GM12891 (cell line): ENCODE data around the gene ARMC8. TPM values are rescaled to one million over a fixed set of nuclear protein-coding genes. Genes with fewer than 3 reads are reported as not detected.
"Not testable (repeated sequence)": the region's sequence is repeated elsewhere in the genome, so short reads cannot be mapped to it uniquely, and the experiment has no call there.

ENCODE experiments used
- DNase-seq: peaks from one replicate; pipeline ENCODE4 v3.0.0; 2011; ENCODE audit warnings: low spot score; ENCODE audit not compliant: insufficient read length
- FAIRE-seq: peaks from 2 replicates; lab custom pipeline; 2011; peaks lifted over from hg19 to GRCh38; lab: Jason Lieb, UNC
- PAX5 ChIP-seq: IDR thresholded peaks from 2 replicates; pipeline ENCODE4 v1.6.1; 2011; ENCODE audit warnings: low read length, moderate library complexity, mild to moderate bottlenecking; ENCODE audit not compliant: insufficient read depth, severe bottlenecking
- POLR2A ChIP-seq: IDR thresholded peaks from 2 replicates; pipeline ENCODE4 v1.6.1; 2011; ENCODE audit warnings: low read depth, low read length, control low read depth
- POLR2AphosphoS5 ChIP-seq: IDR thresholded peaks from 2 replicates; pipeline ENCODE4 v1.6.1; 2011; ENCODE audit warnings: low read depth, low read length, control low read depth
- POU2F2 ChIP-seq: IDR thresholded peaks from 2 replicates; pipeline ENCODE4 v1.6.1; 2011; ENCODE audit warnings: low read depth, mild to moderate bottlenecking, control low read depth, low read length, moderate library complexity
- SPI1 ChIP-seq: IDR thresholded peaks from 2 replicates; pipeline ENCODE4 v1.6.1; 2011; ENCODE audit warnings: low read depth, low read length, control low read depth
- TAF1 ChIP-seq: IDR thresholded peaks from 2 replicates; pipeline ENCODE4 v1.6.1; 2011; ENCODE audit warnings: low read depth, low read length, control low read depth
- polyA plus RNA-seq: library from polyadenylated mRNA; unstranded; fragments of >200 nt; gene quantifications from one replicate; pipeline ENCODE4 v1.2.1, GENCODE V29; 2012; ENCODE audit warnings: low read depth, missing spikeins, inconsistent platforms; ENCODE audit not compliant: missing spikeins

ARMC8 gene, protein sequence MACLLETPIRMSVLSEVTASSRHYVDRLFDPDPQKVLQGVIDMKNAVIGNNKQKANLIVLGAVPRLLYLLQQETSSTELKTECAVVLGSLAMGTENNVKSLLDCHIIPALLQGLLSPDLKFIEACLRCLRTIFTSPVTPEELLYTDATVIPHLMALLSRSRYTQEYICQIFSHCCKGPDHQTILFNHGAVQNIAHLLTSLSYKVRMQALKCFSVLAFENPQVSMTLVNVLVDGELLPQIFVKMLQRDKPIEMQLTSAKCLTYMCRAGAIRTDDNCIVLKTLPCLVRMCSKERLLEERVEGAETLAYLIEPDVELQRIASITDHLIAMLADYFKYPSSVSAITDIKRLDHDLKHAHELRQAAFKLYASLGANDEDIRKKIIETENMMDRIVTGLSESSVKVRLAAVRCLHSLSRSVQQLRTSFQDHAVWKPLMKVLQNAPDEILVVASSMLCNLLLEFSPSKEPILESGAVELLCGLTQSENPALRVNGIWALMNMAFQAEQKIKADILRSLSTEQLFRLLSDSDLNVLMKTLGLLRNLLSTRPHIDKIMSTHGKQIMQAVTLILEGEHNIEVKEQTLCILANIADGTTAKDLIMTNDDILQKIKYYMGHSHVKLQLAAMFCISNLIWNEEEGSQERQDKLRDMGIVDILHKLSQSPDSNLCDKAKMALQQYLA
- 16.1 TPM for polyA plus RNA-seq

DNA sequence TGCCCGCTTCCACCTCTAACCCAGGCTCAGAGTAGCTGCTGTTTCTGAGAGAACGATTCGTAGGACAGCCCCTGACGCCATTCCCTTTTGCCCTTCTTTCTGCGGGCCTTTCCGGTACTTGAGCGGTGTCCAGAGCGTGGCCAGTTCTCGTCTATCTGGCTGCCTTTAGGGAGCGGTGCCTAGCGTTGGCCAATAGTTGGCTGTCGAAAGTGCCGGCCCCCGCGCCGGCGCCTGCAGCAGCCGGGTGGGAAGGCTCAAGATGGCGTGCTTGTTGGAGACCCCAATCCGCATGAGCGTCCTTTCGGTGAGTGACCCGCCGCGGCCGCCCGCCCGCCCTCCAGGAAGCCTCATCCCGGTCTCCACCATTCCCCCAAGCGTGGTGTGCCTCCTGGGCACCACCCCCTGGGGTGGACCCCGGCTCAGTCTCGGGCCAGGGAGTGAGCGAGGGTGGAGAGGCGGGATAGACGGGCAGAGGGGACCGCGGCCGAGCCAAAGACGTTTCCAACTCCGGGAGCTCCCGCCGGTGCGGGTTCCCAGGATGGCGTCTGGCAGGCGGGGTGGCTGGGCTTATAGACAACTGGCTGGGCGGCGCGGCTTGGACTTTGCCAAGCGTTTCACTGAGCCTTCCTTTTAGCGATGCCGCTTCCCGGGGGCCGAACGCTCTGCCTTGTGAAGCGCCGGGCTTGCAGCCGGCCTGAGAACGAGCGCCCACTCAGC, at the start of gene ARMC8:
ARMC8 (plus strand) TSS at position 6 of the 717 bp plus-strand sequence; CDS start at position 260, 254 bp downstream.
- TF ChIP-seq POU2F2, result 0 out of 2 replicates have a peak, but pooled peaks have one; percentile 25
- peak; percentile 89 for TF ChIP-seq TAF1
- peak; percentile 61; the same call in 1 of the 2 replicates for TF ChIP-seq POLR2A
- 0 out of 2 replicates have a peak, but pooled peaks have one; percentile 50 for TF ChIP-seq POLR2AphosphoS5
- TF ChIP-seq SPI1, result no peak
- no peak for TF ChIP-seq PAX5
- peak; percentile 93 for FAIRE-seq

DNA sequence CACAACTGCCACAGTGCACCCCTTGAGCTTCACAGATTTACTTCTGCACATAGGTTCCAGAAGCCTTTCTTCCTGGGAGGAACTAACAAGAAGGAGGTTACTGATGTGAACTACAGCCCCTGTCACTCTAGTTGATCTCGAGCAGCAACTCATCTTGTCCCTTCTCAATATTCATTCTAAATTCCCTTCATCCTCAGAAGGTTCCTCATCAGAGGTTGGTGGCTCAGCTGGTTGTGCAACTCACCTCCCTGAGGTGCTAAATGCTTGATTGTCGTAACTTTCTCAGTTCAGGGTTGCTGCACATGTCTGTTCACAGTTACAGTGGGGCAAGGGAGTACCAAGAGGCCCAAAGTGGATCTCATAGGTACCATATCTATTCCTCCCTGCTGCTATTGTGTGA, 49.2 kb upstream of the ARMC8 start:
- DNase-seq (no peak), FAIRE-seq (no peak)

More for the DNA sequence above, at the start of gene ARMC8:
- peak; percentile 88 for DNase-seq

DNA sequence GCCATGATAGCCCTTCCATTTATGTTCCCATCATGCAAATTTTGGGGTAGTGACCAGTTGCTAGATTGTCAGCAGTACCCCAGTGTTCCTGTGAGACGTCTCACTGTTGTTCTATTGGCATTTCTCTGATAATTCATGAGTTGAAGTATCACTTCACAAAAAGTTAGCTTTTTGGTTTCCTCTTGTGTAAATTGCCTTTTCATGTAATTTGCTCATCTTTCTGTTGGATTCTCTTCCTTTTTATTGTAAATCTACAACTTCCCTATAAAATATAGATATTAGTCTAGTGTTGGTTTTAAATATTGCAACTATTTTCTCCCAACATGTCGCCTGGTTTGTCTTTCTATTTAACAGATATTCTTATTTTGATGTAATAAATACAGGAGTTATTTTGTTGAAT, 47.4 kb upstream of the ARMC8 start:
- no peak for FAIRE-seq
- no peak for DNase-seq
- TF ChIP-seq POLR2A (no peak), POLR2AphosphoS5 (no peak), TAF1 (no peak), SPI1 (no peak), POU2F2 (no peak), PAX5 (no peak)

More for the DNA sequence above, 49.2 kb upstream of the ARMC8 start:
- TF ChIP-seq POLR2AphosphoS5, result no peak
- no peak for TF ChIP-seq SPI1
- no peak for TF ChIP-seq POU2F2
- TF ChIP-seq POLR2A, result no peak
- TF ChIP-seq PAX5, result no peak
- TF ChIP-seq TAF1, result no peak

DNA sequence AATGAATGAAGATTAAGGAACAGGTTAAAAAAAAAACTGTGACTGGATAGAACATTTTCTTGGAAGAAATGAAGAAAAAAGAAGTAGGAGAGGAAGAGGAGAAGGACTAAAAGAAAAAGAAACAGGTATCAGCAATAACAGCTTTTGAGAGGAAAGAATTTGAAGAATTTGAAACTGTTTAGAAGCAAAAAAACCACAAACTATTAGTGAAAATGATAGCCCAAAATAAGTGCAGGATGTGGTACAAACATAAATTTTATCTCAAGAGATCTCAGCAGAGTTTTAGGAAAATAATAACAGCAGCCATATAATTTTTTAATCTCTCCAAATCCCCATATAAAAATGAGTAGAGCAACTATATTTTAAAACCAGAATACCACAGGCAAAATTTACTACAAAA, 46.2 kb upstream of the ARMC8 start:
- DNase-seq, result no peak
- TF ChIP-seq POU2F2 (no peak), TAF1 (no peak), SPI1 (no peak), POLR2A (no peak), POLR2AphosphoS5 (no peak), PAX5 (no peak)
- FAIRE-seq, result no peak

- FAIRE-seq, DNase-seq: not testable (repeated sequence)
Observed at GRCh38 chr3:138142181-138142580, 44.9 kb upstream of the ARMC8 start.

DNA sequence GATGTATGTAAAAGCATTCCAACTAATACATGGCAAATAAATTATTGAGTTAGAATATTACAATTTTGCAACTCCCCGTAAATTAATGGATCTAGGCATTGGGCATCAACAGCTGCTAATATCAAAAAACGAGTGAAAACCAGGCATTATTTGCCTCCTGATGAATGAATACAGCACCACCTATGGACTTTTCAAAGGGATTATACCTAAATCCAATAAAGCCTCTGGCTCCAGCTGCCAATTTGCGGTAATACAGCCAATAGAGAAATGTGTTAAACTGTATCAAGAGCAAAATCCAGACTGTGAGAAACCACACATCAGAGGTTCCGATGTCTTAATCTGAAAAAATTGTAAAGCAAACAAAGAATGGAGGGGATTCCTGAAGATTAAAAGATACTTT, 38.6 kb upstream of the ARMC8 start:
- TF ChIP-seq POLR2AphosphoS5, result no peak
- no peak for TF ChIP-seq PAX5
- no peak for TF ChIP-seq POU2F2
- TF ChIP-seq POLR2A, result no peak
- FAIRE-seq (no peak), DNase-seq (no peak)

DNA sequence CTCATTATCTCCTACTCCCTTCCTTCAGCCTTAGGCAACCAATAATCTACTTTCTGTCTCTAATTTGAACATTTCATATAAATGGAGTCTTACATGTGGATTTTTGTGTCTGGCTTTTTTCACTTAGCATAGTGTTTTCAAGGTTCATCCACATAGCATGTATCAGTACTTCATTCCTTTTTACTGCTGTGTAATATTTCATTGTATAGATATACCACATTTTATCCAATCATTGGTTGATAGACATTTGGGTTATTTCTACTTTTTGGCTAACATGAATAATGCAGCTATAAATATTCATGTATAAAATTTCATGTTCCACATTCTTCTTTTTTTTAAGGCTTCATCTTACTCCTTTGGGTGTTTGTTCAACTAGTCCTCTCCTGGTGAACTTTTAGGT, 32.6 kb upstream of the ARMC8 start:
- DNase-seq (no peak), FAIRE-seq (no peak)
- TF ChIP-seq SPI1, result no peak
- no peak for TF ChIP-seq POU2F2

DNA sequence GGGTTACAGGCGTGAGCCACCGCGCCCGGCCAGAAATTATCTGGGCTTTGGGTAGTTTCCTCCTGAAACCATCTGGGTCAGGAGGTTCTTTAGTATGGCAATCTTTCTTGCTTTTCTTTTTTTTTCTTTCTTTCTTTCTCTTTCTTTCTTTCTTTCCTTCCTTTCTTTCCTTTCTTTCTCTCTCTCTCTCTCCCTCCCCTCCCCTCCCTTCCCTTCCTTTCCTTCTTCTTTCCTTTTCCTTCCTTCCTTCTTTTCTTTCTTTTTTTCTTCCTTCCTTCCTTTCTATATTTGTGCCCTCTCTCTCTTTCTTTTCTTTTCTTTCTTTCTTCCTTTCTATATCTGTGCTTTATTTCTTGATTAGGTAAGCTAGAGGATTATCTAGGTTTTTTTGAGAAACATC, 29.4 kb upstream of the ARMC8 start:
- TF ChIP-seq PAX5 (no peak), POLR2AphosphoS5 (no peak), POLR2A (no peak), TAF1 (no peak), SPI1 (no peak), POU2F2 (no peak)
- DNase-seq (no peak), FAIRE-seq (no peak)

DNA sequence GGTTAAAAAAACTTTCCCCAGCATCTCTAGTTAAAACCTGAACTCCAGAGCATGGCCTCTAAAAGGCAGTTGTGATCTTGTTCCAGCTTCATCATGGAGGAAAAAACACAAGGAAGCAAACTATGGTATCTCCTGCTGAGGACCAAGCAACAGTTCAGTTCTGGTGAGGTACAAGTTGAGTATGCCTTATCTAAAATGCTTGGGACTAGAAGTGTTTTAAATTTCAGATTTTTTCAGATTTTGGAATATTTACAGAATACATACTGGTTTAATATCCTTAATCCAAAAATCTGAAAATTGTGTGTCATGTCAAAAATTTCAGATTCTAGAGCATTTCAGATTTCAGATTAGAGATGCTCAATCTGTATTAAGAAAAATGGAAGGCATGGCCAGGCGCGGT, 22.0 kb upstream of the ARMC8 start:
- no peak for TF ChIP-seq POLR2A
- no peak for TF ChIP-seq PAX5
- TF ChIP-seq POLR2AphosphoS5, result no peak
- TF ChIP-seq POU2F2, result no peak
- TF ChIP-seq TAF1, result no peak
- no peak for TF ChIP-seq SPI1
- no peak for FAIRE-seq

More for the DNA sequence above, 22.0 kb upstream of the ARMC8 start:
- DNase-seq, result no peak
